Bronchial epithelial cell (primary cell): ENCODE data around the gene SPHK1. TPM values are rescaled to one million over a fixed set of nuclear protein-coding genes. Genes with fewer than 3 reads are reported as not detected.

Experiments used
- DNase-seq: peaks from one replicate; pipeline ENCODE4 v3.0.0-alpha.2; 2010; ENCODE audit warnings: low read depth
- FAIRE-seq: peaks from 2 replicates; lab custom pipeline; 2011; peaks lifted over from hg19 to GRCh38; lab: Jason Lieb, UNC
- H3K27me3 ChIP-seq: 2 replicates; pipeline ENCODE4 v1.5.1; 2011; ENCODE audit warnings: low read length; ENCODE audit not compliant: control insufficient read depth, insufficient read depth
- H3K36me3 ChIP-seq: 2 replicates; pipeline ENCODE4 v1.5.1; 2011; ENCODE audit warnings: low read length; ENCODE audit not compliant: control insufficient read depth, insufficient read depth
- H3K4me3 ChIP-seq: 2 replicates; pipeline ENCODE4 v1.5.1; 2011; ENCODE audit warnings: mild to moderate bottlenecking, low read depth, low read length, control low read depth
- total RNA-seq: library from RNA; depleted of rRNA; stranded (reverse); fragments of >200 nt; gene quantifications from 2 replicates; pipeline ENCODE4 v1.2.1, GENCODE V29; 2014
- TF ChIP-seq, protein P1 (sequence below): IDR thresholded peaks from 2 replicates; pipeline ENCODE4 v1.5.1; 2011; ENCODE audit warnings: mild to moderate bottlenecking, moderate library complexity, low read length, control low read depth, inconsistent platforms; ENCODE audit not compliant: insufficient read depth, severe bottlenecking

Gene SPHK1
- total RNA-seq, 1 donor from 2014 or later: 76.1 TPM

GRCh38 chr17:76404976-76405563 is 20.7 kb downstream of the SPHK1 start:
- TF ChIP-seq, protein P1, sequence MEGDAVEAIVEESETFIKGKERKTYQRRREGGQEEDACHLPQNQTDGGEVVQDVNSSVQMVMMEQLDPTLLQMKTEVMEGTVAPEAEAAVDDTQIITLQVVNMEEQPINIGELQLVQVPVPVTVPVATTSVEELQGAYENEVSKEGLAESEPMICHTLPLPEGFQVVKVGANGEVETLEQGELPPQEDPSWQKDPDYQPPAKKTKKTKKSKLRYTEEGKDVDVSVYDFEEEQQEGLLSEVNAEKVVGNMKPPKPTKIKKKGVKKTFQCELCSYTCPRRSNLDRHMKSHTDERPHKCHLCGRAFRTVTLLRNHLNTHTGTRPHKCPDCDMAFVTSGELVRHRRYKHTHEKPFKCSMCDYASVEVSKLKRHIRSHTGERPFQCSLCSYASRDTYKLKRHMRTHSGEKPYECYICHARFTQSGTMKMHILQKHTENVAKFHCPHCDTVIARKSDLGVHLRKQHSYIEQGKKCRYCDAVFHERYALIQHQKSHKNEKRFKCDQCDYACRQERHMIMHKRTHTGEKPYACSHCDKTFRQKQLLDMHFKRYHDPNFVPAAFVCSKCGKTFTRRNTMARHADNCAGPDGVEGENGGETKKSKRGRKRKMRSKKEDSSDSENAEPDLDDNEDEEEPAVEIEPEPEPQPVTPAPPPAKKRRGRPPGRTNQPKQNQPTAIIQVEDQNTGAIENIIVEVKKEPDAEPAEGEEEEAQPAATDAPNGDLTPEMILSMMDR: no peak
- DNase-seq (no peak), FAIRE-seq (no peak)
- no peak overlapping the region for H3K4me3 ChIP-seq
- no peaks in the 10 kb centered on the region for H3K27me3 ChIP-seq
- peaks cover 21% of the 10 kb centered on the region for H3K36me3 ChIP-seq

DNA sequence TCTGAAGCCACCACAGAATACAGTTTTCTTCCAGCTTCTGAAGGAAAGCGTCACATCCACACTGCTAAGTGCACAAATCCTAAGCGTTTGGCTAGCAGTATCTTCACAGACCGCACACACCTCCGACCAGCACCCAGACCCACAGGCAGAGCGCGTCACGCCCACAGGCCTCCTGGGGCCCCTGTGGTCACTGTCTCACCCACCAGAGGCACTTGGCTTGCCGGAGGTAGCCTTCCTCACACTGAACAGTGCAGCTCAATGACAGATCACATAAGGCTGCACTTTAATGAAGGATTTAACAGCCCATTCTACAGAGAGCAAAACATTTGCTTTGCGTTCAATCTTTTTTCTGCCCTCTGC is 21.2 kb downstream of the SPHK1 start:
- no peak overlapping the region for H3K4me3 ChIP-seq
- TF ChIP-seq, protein P1: no peak

GRCh38 chr17:76405967-76406647 is 21.7 kb downstream of the SPHK1 start:
- no peak for FAIRE-seq
- TF ChIP-seq, protein P1: no peak
- H3K36me3 ChIP-seq: peaks cover 15% of the 10 kb centered on the region

More for the DNA sequence above, 21.2 kb downstream of the SPHK1 start:
- no peak for FAIRE-seq
- no peaks in the 10 kb centered on the region for H3K27me3 ChIP-seq
- DNase-seq: no peak
- H3K36me3 ChIP-seq: peaks cover 18% of the 10 kb centered on the region

GRCh38 chr17:76407509-76407908 is 23.1 kb downstream of the SPHK1 start:
- DNase-seq: no peak
- H3K36me3 ChIP-seq: peaks cover 10% of the 10 kb centered on the region
- H3K27me3 ChIP-seq: no peaks in the 10 kb centered on the region
- TF ChIP-seq, protein P1: no peak
- H3K4me3 ChIP-seq: no peak overlapping the region
- FAIRE-seq: no peak

More at GRCh38 chr17:76405967-76406647, 21.7 kb downstream of the SPHK1 start:
- no peak for DNase-seq
- H3K27me3 ChIP-seq: no peaks in the 10 kb centered on the region
- no peak overlapping the region for H3K4me3 ChIP-seq

- Histone ChIP-seq H3K4me3 (no peak overlapping the region), H3K27me3 (no peaks in the 10 kb centered on the region), H3K36me3 (peaks cover 6% of the 10 kb centered on the region)
- DNase-seq (peak; percentile 56), FAIRE-seq (no peak)
- TF ChIP-seq, protein P1: peak; percentile 94
These were observed 23.8 kb downstream of the SPHK1 start for GRCh38 chr17:76408037-76408849.
